Gastroesophageal sphincter (tissue), 3 donors: ENCODE measurements around the gene ADAM10.

Source experiments
- EP300 ChIP-seq: sonication (generic); formaldehyde crosslinking; IDR thresholded peaks from one replicate; pipeline ENCODE4 v1.6.1; 2017; ENCODE audit warnings: antibody characterized with exemption, mild to moderate bottlenecking
- POLR2A ChIP-seq, 2 donors: fragments of 450-650 bp; IDR thresholded peaks; one replicate each; pipeline ENCODE4 v1.6.1; 2017; ENCODE audit warnings: antibody characterized with exemption in 2 of 2, mild to moderate bottlenecking in 2 of 2, moderate library complexity in 1 of 2
- POLR2AphosphoS5 ChIP-seq: sonication (generic); formaldehyde crosslinking; IDR thresholded peaks from one replicate; pipeline ENCODE4 v1.6.1; 2017; ENCODE audit warnings: antibody characterized with exemption
- TF ChIP-seq, protein P1 (sequence below), 4 experiments: fragments of 200-600 bp in 2 of 4; fragments of 450-650 bp in 2 of 4; sonication (generic) in 1 of 4; IDR thresholded peaks; one replicate each; pipeline ENCODE4 v1.5.1; 2017 to 2019; ENCODE audit warnings: antibody characterized with exemption in 4 of 4, mild to moderate bottlenecking in 2 of 4, moderate library complexity in 2 of 4

- TF ChIP-seq POLR2AphosphoS5 (no peak), POLR2A (IDR thresholded peaks at IDR 0.05) (no peak), EP300 (no peak)
- TF ChIP-seq, protein P1, sequence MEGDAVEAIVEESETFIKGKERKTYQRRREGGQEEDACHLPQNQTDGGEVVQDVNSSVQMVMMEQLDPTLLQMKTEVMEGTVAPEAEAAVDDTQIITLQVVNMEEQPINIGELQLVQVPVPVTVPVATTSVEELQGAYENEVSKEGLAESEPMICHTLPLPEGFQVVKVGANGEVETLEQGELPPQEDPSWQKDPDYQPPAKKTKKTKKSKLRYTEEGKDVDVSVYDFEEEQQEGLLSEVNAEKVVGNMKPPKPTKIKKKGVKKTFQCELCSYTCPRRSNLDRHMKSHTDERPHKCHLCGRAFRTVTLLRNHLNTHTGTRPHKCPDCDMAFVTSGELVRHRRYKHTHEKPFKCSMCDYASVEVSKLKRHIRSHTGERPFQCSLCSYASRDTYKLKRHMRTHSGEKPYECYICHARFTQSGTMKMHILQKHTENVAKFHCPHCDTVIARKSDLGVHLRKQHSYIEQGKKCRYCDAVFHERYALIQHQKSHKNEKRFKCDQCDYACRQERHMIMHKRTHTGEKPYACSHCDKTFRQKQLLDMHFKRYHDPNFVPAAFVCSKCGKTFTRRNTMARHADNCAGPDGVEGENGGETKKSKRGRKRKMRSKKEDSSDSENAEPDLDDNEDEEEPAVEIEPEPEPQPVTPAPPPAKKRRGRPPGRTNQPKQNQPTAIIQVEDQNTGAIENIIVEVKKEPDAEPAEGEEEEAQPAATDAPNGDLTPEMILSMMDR (IDR thresholded peaks at IDR 0.05): no peak
These were observed 44.4 kb downstream of the ADAM10 start for GRCh38 chr15:58705105-58705504.
